GM20431 (cell line): Measurements from ENCODE around the gene LRRC8E.
"Not testable (repeated sequence)": the region's sequence is repeated elsewhere in the genome, so short reads cannot be mapped to it uniquely, and the experiment has no call there.

Experiments
- in situ Hi-C: fragments of 300-500 bp; cut with MseI, MboI; formaldehyde crosslinking; loops from one replicate; pipeline ENCODE4 v1.15.0; 2020; ENCODE audit warnings: low sequenced_read_pairs; ENCODE audit not compliant: unreplicated experiment

LRRC8E gene

DNA sequence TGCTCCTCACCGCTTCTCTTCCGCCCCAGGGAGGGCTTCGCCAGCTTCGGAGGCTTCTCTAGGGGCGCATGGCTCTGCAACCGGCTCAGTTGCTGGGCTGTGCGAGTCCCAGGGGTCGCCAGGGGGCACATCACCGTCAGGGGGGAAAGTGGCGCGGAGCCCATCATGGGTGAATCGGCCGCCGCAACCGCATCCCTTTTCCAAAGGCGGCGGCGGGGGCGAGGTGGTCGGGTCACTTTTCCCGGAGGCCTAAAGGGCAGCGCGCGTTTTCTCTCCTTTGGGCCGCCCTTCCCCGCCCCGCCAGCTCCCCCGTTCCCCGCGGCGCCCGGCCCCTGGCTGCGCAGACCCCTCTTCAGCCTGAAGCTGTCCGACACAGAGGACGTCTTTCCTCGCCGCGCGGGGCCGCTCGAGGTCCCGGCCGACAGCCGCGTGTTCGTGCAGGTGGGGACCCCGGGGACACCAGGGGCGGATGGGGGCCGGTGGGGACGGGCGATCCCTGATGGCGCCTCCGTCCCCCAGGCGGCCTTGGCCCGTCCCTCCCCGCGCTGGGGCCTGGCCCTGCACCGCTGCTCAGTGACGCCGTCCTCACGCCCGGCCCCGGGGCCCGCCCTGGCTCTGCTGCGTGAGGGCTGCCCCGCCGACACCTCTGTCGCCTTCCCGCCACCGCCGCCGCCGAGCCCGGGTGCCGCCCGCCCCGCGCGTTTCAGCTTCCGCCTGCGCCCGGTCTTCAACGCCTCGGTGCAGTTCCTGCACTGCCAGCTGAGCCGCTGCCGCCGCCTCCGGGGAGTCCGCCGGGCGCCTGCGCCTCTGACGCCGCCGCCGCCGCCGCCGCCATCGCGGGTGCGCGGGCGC is 28.0 kb downstream of the LRRC8E start:
- in situ Hi-C loops, result no loop called here

DNA sequence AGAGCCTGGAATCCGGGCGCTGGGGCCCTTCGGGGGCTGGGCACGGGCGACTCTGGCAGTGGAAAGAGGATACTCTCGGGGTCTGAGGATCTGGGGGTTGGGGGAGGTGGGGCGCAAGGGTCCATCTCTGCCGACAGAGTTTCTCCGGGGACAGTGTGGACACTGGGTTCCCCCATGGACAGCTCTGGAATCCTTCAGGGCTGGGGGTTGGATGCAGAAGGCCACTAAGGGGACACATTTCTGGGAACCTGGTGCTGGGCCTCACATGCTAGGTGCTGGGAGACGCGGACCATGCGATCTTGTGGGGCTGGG is 28.6 kb downstream of the LRRC8E start:
- in situ Hi-C loops, result no loop called here

DNA sequence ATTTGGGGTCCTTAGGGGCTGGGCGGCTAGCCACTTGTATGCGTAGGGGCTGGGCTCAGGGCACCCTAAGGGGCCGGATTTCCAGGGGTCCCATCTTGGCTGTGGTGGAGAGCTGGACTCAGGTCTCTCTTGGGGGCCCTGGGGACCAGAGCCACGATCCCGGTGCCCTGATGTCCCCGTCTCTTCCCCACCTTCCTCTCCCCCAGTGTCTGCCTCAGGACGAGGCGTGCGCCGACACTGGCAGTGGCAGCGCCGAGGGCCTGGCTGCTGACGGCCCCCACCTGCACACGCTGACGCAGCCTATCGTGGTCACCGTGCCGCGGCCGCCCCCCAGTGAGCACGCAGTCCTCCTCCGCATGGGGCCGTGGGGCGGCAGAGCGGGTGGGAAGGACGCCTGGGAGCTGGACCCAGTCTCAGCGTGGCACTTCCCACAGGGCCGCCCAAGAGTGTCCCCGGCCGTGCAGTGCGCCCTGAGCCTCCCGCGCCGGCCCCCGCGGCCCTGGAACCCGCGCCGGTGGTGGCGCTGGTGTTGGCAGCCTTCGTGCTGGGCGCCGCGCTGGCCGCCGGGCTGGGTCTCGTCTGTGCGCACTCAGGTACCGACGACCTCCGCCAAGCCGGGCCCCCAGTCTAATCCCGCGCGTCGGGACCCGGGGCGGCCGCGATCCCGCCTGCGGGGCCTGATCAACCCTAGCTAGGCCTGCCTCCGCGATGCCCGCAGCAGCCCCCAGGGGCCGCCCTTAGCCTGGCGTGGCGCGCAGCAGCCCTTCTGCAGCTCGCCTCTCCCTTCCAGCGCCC is 29.2 kb downstream of the LRRC8E start:
- in situ Hi-C loops, result no loop called here

DNA sequence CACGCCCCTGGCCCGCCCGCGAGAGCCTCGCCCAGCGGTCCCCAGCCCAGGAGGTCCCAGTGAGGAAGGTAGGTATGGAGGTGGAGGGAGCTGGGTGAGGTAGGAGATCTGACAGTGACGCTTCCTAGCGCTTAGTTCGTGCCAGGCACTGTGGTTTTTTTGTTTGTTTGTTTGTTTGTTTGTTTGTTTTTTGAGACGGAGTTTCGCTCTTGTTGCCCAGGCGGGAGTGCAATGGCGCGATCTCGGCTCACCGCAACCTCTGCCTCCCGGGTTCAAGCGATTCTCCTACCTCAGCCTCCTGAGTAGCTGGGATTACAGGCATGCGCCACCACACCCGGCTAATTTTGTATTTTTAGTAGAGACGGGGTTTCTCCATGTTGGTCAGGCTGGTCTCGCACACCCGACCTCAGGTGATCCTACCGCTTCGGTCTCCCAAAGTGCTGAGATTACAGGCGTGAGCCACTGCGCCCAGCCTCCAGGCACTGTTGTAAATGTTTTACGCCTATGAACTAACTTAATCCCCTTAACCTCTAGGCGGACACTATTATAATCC is 29.8 kb downstream of the LRRC8E start:
- in situ Hi-C loops, result not testable (repeated sequence)

DNA sequence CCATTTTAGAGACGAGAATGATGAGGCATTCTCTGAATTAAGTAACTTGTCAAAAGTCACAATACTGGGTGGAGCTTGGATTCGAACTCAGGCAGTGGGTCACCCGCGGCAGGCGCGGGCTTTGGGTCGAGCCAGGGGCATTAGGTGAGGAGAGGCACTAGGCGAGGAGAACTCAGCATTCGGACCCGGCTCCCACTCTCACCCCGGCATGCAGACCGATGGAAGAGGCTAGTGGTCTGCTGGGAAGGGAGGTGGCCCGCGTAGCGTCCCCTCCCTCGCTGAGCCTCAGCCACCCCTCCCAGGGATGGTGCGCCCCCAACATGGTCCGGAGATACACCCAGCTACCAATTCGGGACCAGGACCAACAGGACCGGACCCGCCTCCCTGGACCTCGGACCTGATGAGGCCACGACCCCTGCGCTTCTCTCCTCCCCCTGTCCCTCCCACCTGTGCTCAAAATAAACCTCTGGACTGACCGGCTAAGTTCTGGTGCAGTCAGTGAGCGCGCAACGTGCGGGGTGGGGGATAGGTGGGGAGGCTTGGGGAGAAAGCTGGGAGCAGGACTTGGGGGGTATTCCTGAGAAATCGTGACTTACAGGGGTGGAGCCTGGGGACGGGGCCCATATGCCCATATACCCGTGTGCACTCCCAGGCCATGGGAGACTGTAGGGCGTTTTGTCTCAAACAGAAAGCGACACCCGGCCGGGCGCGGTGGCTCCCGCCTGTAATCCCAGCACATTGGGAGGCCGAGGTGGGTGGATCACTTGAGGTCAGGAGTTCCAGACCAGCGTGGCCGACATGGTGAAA is 30.5 kb downstream of the LRRC8E start:
- in situ Hi-C loops, result no loop called here

DNA sequence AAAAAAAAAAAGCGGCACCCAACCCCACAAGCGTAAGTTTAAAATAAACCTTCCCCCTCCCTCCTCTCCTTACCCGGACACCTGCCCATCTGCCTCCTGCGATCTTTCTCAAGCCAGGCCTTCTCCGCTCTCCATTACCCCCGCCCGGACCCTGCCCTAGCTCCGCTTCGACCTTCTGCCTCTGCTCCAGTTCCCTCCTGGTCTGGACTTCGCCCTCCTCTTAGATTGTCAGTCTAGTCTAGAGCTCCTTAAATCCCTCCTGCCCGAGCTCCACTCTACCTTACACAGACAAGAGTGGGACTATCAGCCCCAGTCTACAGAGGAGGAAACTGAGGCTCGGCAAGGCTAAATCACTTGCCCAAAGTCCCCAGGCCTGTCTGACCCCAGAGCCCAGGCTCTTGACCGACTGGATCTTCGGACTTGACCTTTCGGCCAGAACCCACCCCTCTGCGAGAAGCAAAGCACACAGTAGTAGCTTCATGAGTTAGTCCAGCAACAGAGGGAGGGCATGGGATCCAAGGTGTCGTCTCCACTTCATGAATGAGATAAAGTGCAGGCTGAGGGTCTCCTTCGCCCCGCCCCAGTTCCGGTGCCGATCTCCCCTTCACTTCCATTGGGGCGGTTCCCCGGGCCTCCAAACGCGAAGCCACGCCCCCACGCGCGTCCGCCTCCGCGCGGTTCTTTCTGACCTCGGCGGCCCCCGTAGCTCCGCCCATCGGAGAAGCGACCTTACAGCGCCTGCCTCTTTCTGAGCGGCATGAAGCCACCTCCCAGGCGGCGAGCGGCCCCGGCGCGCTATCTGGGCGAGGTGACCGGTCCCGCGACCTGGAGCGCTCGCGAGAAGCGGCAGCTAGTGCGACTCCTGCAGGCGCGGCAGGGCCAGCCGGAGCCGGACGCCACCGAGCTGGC is 31.6 kb downstream of the LRRC8E start, which contains the start of gene SNAPC2:
Gene SNAPC2, plus strand, starts transcription at position 729 of the 909 bp plus-strand sequence. Its CDS starts 29 bp downstream, at position 758.
- in situ Hi-C loops, result no loop called here

DNA sequence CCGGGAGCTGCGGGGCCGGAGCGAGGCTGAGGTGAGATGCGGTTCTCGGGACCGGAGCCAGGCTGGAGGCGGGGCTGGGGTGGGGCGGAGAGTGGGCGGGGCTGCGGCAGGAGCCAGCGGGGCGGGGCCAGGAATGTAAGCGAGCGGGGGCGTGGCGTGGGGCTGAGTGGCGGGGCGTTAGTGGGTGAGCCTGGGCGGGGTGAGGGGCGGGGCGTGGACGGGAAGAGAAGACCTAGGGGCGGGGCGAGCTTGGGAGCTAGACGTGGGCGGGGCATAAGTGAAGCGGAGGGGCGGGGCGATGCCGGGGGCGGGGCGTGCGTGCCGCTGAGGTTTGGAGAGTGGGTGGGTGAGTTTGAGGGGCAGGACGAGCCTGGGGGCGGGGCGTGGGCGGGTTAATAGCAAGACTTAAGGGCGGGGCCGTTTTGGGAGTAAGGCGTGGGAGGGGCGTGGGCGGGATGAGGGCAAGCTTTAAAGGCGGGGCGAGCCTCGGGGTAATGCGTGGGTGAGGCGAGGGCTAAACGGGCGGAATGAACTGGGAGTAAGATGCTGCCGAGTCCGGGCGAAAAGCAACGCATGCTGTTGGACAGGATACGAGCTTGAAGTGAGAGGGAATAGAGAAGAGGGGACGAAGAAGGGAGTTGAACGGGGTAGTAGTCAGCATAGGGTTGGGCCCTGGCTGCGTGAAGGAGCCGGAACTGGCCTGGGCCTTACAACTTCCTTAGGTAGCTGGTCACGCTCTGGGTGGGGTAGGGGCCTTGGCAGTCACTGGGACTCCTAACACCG is 32.4 kb downstream of the LRRC8E start:
- in situ Hi-C loops, result no loop called here

DNA sequence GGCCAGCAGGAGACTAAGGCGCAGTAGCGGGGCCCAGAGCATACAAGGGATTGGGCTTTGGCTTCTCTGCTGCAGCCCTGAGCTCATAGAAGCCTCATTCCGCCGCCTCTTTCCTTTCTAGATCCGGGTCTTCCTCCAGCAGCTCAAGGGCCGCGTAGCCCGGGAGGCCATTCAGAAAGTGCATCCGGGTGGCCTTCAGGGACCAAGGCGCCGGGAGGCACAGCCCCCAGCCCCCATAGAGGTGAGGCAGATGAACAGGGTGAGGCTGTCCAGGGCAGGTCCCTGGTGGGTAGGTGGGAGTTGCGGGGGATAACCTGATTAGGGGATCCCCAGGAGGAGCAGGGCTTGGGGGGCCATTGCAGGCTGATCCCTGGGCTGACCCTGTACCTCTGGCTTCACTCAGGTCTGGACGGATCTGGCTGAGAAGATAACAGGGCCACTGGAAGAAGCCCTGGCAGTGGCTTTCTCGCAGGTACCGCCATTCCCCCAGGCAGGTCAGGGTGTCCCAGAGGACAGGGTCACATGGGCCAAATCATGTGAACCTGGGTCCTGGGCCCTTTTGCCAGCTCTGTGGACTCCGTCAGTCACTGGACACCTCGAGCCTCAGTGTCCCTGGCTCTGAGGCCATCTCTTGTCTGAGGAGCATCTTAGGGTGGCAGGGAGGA is 33.1 kb downstream of the LRRC8E start:
- in situ Hi-C loops, result no loop called here

DNA sequence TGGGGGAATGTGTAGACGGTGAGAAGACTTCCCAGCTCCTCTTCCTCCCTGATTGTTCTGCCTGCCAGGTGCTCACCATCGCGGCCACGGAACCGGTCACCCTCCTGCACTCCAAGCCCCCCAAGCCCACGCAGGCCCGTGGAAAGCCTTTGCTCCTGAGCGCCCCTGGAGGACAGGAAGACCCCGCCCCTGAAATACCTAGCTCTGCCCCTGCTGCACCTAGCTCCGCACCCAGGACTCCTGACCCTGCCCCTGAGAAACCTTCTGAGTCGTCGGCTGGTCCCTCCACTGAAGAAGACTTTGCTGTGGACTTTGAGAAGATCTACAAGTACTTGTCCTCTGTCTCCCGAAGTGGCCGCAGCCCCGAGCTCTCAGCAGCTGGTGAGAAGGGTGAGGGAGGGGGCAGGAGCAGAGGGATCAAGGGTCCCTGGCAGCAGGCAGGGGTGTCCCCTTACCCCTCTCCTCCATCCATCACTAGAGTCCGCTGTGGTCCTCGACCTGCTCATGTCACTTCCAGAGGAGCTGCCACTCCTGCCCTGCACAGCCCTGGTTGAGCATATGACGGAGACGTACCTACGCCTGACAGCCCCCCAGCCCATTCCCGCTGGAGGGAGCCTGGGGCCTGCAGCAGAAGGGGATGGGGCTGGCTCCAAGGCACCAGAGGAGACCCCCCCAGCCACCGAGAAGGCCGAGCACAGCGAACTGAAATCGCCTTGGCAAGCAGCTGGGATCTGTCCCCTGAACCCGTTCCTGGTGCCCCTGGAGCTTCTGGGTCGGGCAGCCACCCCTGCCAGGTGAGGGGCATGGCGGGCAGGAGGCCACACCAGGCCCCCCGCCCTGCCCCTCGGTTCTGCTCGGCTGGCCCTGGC is 33.9 kb downstream of the LRRC8E start:
- in situ Hi-C loops, result no loop called here

DNA sequence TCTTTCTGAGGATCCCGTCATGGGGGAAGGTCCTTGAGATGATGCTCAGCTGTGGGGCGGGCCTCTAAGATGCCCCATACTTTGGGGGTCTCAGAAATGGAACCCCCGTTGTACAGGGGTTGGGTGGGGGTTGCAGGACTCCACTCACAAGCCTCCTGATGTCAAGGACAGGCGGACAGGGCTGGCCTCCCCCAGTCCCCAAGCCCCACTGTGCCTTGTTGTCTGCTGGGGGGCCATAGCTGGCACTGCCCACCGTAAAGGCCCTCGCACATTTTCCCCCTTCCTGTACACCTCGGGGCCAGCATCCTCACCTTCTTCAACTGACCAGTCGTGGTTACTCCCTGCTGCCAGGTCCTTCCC is 34.5 kb downstream of the LRRC8E start:
- in situ Hi-C loops, result no loop called here

DNA sequence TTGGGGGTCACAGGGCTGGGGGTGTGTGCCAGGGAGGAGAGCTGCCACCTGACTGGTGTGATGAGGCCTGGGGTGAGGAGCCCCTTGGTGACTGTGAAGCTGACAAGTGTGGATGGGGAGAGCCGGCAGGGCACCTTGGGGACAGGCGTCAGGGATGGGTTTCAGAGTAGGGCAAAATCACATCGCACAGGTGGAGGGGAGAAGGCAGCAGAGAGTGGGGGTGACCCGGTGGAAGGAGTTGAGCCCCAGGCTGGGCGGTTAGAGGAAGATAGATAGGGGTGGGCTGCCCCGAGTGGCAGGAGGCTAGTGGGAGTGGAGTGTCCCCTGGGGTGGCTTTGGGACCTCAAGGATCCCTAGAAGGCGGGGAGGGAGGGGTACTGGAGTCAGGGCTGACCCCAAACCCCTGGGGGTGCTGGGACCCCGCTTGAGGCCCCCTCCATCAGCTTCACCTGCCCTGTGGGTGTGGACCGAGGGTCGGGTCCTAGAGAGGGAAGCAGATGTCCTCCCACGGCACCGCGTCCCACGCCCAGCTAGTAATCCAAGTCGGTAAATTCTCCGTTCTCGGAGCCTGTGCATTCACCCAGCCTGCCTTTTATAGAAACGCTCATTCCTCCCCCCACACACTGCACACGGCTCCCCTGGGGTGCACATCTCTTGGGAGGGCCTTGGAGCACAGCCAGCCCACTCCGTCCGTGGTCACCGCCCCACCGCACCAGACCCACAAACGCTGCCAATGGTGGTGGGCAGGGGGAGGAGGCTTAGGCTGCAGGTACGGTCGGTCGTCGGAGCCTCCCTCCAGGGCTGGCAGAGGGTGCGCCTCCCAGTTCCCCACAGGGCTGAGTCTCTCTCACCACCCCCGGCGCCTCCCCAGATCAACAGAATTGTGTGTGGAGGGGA is 35.2 kb downstream of the LRRC8E start:
- in situ Hi-C loops, result no loop called here

DNA sequence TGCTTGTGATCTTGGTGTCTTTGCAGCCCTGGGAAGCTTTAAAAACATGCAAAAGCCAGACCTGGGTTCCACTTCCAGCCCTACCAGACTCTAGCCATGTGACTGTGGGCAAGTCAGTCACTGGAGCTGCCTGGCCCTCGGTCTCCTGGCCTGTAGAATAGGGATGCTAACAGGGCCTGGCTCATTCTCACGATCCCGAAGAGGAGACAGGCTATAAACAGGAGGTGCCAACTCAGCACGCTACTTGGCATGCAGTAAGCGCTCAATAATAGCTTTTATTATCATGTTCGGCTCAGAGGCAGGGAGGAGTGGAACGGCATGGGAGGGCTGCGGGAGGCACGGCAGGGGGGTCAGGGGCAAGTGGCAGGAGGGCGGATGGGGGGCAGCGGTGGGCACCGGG is 35.9 kb downstream of the LRRC8E start:
- in situ Hi-C loops, result no loop called here

DNA sequence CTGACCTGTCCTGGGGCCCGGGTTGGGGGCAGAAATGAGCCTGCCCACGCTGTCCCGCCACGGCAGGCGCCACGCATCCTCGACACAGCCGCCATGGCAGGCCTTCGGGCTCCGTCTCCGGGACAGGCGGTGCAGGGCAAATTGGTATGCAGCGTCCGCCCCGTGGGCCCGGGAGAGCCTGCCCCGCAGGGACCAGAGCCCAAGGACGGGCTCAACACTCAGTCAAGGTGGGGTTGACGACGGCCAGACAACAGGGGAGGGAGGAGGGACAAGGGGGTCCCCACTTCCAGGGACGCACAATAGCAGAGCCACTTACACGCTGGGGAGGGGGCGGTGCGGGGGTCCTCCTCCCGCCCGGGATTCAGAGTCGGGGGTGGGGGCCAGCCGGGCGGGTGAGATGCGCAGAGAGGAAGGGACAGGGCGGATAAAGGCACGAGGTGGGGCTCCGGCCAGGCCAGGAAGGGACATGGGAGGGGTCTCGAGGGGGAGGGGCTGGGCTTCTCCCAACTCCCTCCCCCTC is 36.4 kb downstream of the LRRC8E start:
- in situ Hi-C loops, result no loop called here

DNA sequence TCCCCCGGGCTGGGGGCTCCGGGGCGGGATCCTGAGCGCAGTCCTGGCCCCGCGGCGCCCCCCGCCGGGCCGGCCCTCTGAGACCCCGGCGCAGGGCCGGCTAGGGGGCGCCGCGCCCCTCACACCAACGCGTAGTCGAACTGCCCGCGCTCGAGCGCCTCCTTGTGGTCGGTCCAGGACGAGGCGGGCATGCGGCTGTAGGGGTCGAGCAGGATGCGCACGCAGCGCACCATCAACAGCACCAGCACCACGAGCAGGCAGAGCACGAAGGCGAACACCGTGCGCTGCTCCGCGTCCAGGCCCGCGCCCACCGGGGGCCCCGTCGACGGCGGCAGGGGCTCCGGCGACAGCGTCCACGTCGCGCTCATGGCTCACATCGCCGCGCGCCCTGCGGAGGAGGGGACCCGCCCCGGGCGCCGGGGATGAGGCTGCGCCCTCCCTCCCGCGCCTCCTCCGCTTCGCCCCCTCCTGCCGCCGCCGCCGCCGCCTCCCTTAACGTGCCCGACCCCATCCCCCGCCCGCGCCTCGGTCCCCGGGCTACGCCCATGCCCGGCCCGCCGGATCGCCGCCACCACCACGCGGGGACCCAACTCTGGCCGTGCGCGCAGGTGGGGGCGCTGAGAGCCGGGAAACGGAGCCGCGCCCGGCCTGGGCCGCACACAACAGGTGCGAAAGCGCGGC is 37.0 kb downstream of the LRRC8E start:
- in situ Hi-C loops, result no loop called here

DNA sequence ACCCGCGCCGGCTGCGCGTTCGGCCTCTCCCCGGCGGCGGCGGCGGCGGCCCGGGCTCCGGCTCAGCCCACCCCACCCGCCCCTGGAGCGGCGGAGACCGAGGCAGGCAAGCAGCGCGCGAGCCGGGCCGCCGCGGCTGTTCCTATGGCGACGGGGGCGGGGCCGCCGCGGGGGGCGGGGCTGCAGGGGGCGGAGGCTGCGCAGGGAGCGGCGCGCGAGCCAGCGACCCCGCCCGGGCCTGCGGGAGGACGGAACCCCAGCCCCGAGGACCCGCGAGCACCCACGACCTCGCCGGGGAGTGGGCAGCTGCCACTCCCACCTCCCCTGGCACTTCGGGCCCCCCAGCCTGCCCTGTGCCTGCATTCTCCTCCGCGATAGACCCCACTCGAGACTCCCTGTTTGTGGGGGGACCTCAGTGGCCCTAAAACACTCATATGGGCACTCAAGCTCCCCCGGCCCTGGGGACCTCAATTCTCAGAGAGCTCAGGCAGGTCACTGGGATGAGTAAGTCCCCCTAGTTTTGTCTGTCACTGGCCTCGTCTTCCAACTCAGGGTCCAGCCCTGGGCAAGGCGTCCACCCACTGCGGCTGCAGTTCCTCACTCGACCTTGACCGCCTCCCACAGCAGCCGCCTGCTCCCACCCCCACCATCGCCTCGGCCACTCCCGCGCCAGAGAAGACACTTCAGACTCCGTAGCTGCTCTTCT is 37.9 kb downstream of the LRRC8E start, which contains the start of gene CTXN1:
Gene CTXN1, minus strand, starts transcription at position 115 of the 706 bp plus-strand sequence. CDS start 597 bp downstream, outside the sequence.
- in situ Hi-C loops, result no loop called here
